HG02610 (cell line): ENCODE measurements around the gene GSTA2.
A peak's percentile ranks its signal among the peaks of the same experiment; 100 is the strongest.
"Not testable (repeated sequence)": the region's sequence is repeated elsewhere in the genome, so short reads cannot be mapped to it uniquely, and the experiment has no call there.

Source experiments
- ATAC-seq: cut with Tn5 transposase; IDR thresholded peaks from one replicate; pipeline ENCODE4 v1.9.1; 2021; ENCODE audit warnings: mild to moderate bottlenecking, moderate library complexity; ENCODE audit not compliant: unreplicated experiment

GSTA2 gene

DNA sequence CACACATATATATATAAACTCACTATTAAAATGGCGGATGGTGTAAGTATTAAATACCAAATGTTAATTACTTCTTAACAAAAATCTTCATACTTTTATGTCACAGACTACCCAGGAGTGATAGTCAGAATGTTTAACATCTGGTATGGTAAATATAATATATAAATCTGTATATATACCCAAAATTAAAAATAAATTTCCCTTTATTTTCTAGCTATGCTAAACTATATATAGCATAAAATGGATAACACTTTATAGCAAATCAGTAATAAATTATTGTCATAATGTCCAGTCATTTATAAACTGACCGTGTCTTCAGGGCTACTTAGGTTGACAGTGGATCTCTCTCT lies 37.1 kb downstream of the GSTA2 start:
- no peak for ATAC-seq

DNA sequence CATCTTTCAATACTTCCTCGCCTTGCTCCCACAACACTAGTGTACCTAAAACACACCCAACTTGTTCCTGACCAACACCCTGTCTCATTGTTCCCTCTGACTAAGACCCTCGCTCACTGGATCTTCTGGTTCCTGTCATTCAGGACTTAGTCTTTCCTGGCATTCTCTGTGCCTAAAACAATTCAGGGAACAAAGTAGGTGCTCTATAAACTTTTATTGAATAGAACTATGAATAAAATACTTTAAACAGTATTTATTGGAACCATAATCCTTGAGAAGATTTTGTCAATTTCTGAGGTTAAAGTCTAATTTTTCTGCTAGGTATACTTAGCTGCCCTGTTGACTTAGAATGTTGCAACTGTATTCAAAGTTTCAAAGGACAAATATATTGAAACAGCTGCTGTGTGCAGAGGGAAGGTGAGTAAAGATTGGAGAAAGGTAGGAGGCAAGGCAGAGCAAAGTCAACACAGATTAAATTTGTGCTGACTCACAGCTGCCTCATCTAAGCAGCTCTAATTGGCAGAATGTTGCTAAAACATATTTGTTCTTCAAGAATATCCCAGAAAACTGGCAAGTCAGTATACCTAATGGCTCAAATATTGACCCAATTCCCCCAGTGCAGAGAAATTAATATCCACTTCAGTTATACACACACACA lies 37.6 kb downstream of the GSTA2 start:
- no peak for ATAC-seq

DNA sequence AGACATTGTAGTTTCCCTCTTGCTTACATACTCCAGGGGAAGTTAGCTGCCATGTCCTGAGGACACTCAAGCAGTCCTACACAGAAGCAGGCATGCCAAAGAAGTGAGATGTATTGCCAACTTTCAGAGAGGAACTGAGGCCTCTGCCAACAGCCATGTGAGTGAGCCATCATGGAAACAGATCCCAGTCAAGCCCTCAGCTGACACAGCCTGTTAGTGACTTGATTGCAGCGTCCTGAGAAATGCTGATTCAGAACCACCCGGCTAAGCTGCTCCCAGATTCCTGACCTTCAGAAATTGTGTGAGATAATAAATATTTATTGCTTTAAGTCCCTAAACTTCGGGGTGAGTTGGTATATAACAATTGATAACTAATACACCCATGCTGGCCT lies 38.1 kb downstream of the GSTA2 start:
- no peak for ATAC-seq

DNA sequence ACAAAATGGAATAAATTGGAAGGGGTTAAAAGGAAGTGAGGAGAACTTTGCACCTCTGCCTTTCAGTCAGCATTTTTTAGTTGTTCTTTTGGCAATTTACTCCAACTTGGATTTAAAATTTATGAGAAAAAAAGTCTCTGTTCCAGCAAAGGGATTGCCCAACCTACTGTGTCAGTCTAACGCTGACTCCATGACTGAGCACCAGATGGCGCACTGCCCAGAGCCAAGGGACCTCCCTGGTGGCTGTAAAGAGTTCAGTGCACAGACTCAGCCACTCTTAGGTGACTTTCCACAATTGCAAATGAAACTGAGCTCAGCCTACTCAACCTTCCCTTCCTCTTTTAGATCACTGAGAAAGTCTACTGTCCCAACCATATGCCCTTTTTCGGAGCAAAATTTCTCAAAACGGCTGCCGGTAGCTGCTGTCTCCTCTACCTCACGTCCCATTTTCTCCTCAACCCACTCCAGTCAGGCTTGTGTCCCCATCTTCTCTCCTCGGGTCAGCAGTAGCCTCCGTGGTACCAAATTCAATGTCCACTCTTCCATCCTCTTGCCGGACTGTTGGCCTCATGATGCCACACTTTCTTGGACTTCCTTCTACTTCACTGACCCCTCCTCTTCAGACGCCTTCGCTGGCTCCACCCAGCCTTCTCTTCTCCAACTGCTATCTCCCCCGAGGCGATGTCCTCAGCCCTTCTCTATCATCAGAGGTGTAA lies 38.7 kb downstream of the GSTA2 start:
- ATAC-seq: peak; percentile 97

DNA sequence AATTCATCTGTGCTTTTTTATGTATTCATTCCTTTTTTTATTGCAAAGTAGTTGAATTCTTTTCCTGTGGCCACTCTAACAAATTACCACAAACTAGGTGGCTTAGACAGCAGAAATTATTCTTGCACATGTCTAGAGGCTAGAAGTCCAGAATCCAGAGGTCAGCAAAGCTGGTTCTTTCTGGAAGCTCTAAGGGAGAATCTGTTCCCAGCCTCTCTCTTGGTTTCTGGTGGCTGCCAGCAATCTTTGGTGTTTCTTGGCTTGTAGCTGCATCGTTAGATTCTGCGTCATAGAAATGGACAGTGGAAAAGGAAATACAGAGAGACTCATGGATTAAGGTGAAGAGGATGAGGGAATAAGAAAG lies 39.3 kb downstream of the GSTA2 start:
- ATAC-seq: peak; percentile 6

DNA sequence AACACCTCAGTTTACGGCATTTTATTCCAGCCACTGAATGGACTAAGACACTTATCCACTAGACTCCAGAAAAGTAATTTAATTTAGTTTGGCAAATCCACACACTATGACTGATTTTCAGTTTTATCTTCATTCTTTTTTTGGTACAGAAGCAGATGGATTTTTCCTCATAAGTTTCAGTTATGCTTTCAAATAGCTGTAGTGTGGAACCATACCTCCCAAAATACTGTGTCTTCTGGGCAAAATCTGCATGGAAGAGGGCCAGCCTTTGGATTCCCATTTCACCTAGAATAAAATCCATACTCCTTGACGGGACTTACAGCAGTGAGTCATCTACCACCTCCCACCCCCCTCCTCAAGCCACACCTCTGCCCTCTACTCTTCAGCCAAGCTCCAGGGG lies 43.0 kb downstream of the GSTA2 start:
- no peak for ATAC-seq

DNA sequence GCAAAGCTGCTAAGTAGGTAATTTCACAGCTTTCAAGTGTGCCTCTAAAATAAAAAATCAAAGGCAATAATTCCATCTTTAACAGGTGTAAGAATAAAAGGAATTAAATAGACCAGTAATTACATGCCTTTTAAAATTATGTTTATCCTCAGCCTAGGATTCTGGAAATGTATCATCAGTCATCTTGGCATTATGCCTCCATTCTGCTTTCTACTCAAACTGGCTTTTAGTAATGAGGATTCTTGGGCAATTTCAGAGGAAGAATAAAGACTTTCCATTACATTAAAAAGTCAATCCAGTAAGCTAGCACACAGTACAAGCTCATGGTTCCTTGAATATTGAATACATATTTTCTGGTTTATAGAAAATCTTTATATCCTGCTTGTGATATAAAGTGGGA lies 44.7 kb downstream of the GSTA2 start:
- ATAC-seq: no peak

DNA sequence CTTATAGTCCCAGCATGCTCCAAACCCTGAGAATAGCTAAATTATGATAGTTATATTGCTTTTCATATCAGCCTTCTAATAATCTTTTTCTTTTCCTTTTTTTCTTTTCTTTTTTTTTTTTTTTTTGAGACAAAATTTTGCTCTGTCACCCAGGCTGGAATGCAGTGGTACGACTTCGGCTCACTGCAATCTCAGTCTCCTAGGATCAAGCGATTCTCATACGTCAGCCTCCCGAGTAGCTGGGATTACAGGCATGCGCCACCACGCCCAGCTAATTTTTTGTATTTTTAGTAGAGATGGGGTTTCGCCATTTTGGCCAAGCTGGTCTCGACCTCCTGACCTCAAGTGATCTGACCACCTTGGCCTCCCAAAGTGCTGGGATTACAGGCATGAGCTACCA lies 48.5 kb downstream of the GSTA2 start:
- not testable (repeated sequence) for ATAC-seq

DNA sequence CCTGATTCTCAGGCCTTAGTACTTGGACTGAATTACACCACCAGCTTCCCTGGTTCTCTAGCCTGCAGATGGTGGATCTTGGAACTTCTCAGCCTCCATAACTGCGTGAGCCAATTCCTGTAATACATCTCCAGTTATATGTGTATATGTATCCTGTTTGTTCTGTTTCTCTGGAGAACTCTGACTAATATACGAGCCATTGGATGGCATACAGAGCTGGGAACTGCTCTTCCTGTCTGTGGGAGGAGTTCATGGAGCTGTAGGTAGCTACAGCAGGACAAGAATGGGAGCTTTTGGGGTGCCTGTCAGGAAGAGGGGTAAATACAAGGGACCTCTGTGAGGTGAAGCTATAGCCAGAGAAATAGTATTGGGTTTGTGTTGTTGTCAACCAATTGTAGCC lies 51.1 kb downstream of the GSTA2 start:
- no peak for ATAC-seq

DNA sequence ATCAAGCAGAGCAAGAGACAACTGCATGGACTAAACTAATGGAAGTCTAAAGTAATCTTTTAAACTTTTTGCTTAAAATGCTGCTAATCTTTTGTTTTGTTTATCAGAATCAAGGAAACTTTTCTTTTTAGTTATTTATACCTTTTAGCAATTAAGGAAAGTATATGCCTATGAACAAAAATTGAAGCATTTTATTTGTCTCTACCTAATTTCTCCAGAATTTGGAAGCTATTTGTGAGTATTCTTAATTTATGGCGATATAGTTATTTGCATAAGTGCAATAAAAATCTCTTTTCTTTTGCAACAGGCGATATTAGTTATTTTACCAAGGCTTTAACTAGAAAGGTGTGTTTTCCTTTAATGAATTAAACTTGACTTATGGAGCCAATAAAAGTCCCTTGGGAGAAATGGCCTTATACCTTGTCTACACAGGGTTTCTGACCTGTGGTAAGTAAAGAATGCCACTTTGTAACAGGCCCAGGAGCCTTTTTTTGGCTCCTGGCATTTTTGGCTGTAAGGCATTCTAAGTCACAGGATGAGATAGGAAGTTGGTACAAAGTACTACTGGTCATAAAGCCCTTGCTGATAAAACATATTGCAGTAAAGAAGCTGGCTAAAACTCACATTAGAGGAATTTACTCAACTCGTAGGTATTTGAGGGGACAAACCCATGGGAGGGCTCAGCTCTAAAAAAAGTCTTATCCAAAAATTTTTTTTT lies 55.2 kb downstream of the GSTA2 start:
- ATAC-seq: no peak

DNA sequence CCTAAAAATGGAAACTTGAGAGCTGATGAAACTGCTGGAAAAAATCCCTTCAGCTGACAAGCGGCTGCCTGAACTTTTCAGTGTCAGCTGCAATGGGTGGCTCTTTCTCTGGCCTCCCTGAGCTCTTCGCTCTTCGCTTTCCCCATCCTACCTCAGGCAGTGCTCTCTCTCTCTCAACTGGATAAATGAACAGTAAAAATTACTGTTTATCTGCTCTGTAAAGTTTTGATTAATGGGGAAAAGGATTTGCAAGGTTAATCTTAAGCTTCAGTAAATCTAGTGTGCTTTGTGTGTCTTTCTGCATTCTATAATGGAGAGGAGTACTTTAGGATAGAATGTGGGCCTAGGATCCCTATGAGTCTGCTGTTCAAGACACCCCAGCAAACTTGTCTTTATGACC lies 57.3 kb downstream of the GSTA2 start:
- no peak for ATAC-seq

DNA sequence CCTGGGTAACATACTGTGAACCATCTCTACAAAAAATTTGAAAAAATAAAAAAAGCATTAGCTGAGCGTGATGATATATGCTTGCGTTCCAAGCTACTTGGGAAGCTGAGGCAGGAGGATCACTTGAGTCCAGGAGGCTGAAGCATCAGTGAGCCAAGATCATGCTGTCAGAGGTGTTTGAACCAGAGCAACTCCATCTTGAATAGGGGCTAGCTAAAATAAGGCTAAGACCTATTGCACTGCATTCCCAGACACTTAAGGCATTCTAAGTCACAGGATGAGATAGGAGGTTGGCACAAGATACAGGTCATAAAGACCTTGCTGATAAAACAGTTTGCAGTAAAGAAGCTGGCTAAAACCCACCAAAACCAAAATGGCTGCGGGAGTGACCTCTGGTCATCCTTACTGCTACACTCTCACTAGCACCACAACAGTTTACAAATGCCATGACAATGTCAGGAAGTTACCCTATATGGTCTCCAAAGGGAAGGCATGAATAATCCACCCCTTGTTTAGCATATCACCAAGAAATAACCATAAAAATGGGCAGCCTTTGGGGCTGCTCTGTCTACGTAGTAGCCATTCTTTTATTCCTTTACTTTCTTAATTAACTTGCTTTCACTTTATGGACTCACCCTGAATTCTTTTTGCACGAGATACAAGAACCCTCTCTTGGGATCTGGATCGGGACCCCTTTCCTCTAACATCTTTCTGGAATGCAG lies 58.3 kb downstream of the GSTA2 start:
- ATAC-seq: not testable (repeated sequence)

DNA sequence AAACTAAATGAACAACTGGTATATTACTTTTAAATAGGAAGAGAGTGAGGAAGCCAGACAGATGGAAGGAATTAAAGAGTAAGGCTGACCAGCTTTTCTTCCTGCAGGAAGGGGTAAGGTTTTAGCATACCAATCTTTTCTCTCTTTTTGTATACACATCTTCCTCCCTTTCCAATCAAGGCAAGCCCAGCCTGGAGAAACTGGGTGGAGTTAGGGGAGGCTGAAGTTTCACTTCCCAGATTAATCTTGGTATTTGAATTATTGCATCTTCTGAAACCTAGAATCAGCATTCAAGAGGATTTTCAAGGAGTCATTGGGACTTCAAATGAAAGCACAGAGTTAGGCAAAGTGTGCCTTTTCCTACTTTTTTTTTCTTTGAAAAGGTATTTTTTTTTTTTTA lies 59.2 kb downstream of the GSTA2 start:
- ATAC-seq: no peak
